ENCODE data around the gene ATP5PB.

ATP5PB gene

GRCh38 chr1:111446967-111447892 lies 2.0 kb upstream of the ATP5PB start:
- DNase-seq = no peak

DNA sequence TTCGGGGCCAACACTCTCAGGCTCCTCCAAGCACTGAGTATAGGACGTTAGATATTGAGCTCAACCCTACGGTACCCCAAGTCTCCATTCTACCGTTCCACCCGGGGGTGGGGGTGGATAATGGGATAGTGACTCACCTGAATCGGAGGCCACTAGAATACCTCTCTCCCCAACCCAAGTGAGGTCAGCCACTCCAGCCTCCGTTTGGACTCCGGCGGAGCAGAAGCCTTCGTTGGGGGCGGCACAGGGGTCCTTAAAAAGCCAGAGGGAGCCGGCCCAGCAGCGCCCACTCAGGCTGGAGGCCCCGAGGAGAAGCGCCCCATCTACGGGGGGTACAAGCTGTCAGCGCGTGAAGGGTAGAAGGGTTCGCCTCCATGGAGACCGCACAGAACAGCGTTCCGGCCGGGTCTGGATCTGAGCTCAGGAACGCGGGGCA lies 764 bp upstream of the ATP5PB start:
- peak in 1 of 2 experiments; percentile 55 for DNase-seq

GRCh38 chr1:111449703-111450017 lies 396 bp downstream of the ATP5PB start:
- no peak for DNase-seq

GRCh38 chr1:111450185-111450584 lies 921 bp downstream of the ATP5PB start:
- DNase-seq = no peak

GRCh38 chr1:111452581-111452980 lies 3.3 kb downstream of the ATP5PB start:
- DNase-seq = no peak

GRCh38 chr1:111453706-111454105 lies 4.4 kb downstream of the ATP5PB start:
- no peak for DNase-seq

DNA sequence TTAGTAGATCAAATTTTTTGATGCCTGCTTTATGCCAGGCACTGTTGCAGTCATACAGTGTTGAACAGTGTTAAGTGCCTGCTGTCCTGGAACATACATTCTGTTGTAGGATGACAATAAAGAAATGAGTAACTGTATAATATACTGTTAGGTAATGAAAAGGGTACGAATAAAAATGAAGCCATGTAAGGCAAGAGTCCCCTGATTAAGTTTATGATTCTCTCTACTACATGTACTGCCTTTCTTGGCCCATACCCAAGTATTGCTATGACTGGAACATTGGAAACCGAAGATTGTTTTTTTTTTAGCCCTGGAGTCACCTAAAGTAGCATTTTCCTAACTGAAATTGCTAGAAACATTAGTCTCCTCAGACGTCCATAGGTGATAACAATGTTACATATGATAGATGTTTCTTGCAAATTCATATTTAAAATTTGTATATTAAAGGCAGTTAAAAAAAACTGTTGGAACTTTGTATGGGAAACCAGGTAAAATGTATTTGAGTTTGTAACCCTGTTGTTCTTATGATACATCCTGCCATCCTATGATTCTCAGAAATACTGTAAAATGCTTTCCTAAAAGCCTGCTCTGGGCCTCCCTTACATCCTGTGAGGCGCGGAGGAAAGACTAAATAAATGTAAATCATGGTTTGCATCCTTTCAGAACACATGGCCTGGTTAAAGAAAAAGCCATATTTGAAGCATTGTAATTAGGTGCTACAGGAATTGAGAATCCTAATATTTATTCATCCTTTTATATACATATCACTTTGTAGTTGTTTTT lies 5.8 kb downstream of the ATP5PB start:
- no peak for DNase-seq

- DNase-seq = no peak
Observed at GRCh38 chr1:111455642-111456031, 6.4 kb downstream of the ATP5PB start.

GRCh38 chr1:111461765-111462164 lies 12.5 kb downstream of the ATP5PB start:
- no peak for DNase-seq

- DNase-seq = peak in 1 of 2 experiments; percentile 8
Observed at GRCh38 chr1:111462370-111463028, 13.2 kb downstream of the ATP5PB start.

- no peak for DNase-seq
Observed at GRCh38 chr1:111463029-111463683, 13.9 kb downstream of the ATP5PB start.

DNA sequence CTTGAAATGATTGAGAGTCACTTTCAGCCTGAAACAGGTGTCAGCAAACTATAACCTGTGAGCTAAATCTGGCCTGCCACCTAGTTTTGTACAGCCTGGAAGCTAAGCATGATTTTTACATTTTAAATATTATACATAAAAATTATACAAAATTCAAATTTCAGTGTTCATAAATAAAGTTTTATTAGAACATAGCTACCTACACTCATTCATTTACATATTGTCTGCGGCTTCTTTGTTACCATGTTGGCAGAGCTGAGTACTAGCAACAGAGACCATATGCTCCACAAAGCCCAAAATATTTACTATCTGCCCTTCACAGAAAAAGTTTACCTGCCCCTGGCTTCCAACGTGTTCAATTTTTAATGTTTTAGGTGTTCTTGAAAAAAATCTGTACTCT lies 16.5 kb downstream of the ATP5PB start:
- no peak for DNase-seq

DNA sequence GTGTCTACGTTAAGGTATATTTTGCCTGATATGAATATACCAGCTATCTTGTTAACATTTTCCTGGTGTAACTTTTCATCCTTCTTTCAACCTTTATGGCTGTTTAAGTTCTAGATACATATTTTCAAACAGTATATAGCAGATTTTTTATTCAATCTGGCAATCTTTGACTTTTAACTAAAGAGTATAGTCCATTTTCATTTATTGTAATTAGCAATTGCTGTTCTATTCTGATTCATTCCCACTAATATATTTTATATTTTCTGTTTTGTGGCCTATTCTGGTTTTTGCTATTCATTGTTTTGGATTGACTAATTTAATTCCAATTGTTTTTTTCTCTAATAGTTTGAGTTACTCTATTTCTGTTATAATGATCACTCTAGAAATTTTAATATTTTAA lies 17.2 kb downstream of the ATP5PB start:
- DNase-seq = no peak

GRCh38 chr1:111467865-111468716 lies 18.8 kb downstream of the ATP5PB start:
- no peak for DNase-seq

GRCh38 chr1:111468717-111469100 lies 19.4 kb downstream of the ATP5PB start:
- no peak for DNase-seq

GRCh38 chr1:111469539-111469938 lies 20.3 kb downstream of the ATP5PB start:
- no peak for DNase-seq

DNA sequence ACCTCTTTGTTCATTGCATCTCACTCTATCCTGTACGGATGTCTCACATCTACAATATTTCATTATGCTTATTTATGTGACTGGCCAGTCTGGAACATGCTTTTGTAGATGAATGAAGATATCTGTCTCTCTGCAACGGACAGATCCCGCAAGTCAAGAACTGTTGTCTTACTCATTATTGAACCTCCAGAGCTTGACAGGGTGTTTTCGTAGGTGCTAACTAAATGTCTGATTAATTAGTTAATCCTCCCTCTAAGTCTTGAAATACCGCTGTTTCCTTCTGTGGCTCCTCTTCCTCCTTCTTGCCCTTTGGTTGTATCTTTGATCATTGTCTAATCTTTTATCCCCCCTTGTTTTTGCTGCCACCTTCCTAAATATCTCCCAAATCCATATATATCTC lies 21.3 kb downstream of the ATP5PB start:
- DNase-seq = no peak

GRCh38 chr1:111471012-111471411 lies 21.7 kb downstream of the ATP5PB start:
- no peak for DNase-seq

DNA sequence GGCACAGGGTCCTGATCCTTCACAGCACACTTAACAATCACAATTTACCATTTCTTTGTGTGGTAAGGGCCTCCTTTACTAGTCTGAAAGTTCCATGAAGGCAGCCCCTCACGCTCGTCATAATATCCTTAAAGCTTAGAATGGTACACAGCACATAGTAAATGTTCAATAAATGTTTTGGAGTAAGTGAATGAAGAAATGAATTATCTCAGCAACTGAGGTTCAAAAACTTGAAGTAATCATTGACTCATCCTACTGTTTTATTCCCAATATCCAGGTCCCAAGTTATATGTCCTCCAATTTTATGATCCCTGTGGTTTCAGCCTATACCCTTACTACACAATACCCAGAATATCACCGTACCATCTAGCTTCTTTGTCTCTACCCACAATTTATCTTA lies 22.3 kb downstream of the ATP5PB start:
- no peak for DNase-seq

DNA sequence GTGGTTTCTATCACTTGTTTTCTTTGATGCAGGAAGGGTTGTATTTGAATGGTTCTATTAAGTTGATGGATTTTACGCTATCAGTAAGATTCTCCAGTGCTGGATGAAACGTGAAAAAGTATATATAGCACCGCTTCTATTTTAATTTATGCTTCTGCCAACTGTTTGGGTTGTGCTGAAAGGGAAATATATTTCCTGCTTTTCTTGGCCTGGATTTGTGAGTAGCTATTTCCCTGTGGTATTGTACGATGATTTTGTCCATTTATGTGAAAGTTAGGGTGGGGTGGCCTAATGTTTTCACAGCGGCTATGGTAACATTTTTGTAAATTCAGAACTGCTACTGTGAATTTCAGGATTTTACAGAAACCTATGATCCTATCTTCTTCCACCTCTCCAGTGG lies 24.8 kb downstream of the ATP5PB start:
- DNase-seq = no peak

DNA sequence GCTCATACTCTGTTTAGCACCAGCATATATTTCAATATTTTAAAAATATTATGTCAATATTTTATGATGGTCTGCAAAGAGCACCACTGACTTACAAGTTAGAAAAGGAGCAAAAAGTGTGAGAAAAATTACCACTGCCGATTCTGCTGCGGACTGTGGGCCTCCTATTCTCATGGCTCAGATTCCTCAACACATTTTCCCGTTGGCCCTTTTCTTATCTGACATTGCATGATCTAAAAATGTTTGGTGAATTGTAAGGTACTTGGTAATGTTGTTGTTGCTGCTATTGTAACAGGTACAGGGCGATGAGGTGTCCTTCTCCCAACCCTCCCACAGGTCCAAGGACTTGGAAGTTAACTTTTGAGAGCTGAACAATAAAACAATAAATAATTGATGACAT lies 25.3 kb downstream of the ATP5PB start:
- DNase-seq = no peak

GRCh38 chr1:111475701-111476100 lies 26.4 kb downstream of the ATP5PB start:
- DNase-seq = no peak

Measured in NCI-H526 (cell line).